HepG2 (cell line): Measurements from ENCODE around the gene IER2. TPM values are rescaled to one million over a fixed set of nuclear protein-coding genes. Genes with fewer than 3 reads are reported as not detected.

Source experiments
- ATF7 ChIP-seq, 2 experiments: fragments of 450-650 bp in 1 of 2; sonication (generic) in 1 of 2; formaldehyde crosslinking in 1 of 2; IDR thresholded peaks; 2 replicates each; pipeline versions ENCODE4 v1.4.0 to v1.6.1; 2016 to 2020; ENCODE audit warnings: antibody characterized with exemption in 1 of 2, mild to moderate bottlenecking in 1 of 2, missing genetic modification reagents in 1 of 2
- FOXP1 ChIP-seq, 2 experiments: fragments of 450-650 bp in 1 of 2; IDR thresholded peaks; 2 replicates each; pipeline ENCODE4 v1.6.1; 2017 to 2018; ENCODE audit warnings: antibody characterized with exemption in 1 of 2
- GTF2F1 ChIP-seq: fragments of 150-350 bp; IDR thresholded peaks from 2 replicates; pipeline ENCODE4 v1.6.1; 2014; ENCODE audit warnings: low read length
- HES4 ChIP-seq: sonication (generic); formaldehyde crosslinking; IDR thresholded peaks from 2 replicates; pipeline ENCODE4 v1.9.0; 2021; ENCODE audit warnings: mild to moderate bottlenecking, missing genetic modification reagents, borderline replicate concordance
- HNRNPK ChIP-seq: fragments of 200-400 bp; formaldehyde crosslinking; IDR thresholded peaks from 2 replicates; pipeline ENCODE4 v1.6.1; 2018; ENCODE audit warnings: low read length, low read depth, moderate library complexity, mild to moderate bottlenecking; ENCODE audit not compliant: poor library complexity, severe bottlenecking
- ISX ChIP-seq: sonication (generic); formaldehyde crosslinking; conservative IDR thresholded peaks from 2 replicates; pipeline ENCODE4 v1.5.0; 2020; ENCODE audit warnings: missing genetic modification reagents
- KLF11 ChIP-seq: IDR thresholded peaks from 2 replicates; pipeline ENCODE4 v1.6.1; 2016; ENCODE audit warnings: missing compliant biosample characterization
- MIXL1 ChIP-seq: IDR thresholded peaks from 2 replicates; pipeline ENCODE4 v1.6.1; 2016
- PAF1 ChIP-seq: IDR thresholded peaks from 2 replicates; pipeline ENCODE4 v1.6.1; 2016; ENCODE audit warnings: missing genetic modification reagents, missing compliant biosample characterization
- POLR2A ChIP-seq, 2 experiments: IDR thresholded peaks; 2 replicates each; pipeline ENCODE4 v1.6.1; 2011; ENCODE audit warnings: low read depth in 2 of 2, low read length in 2 of 2, mild to moderate bottlenecking in 1 of 2, moderate library complexity in 1 of 2; ENCODE audit not compliant: insufficient read depth in 1 of 2
- SPEN ChIP-seq: sonication (generic); formaldehyde crosslinking; IDR thresholded peaks from 2 replicates; pipeline ENCODE4 v1.5.1; 2020; ENCODE audit warnings: low read depth, mild to moderate bottlenecking, missing genetic modification reagents
- ZFP1 ChIP-seq: IDR thresholded peaks from 2 replicates; pipeline ENCODE4 v1.6.1; 2016
- ZNF124 ChIP-seq: sonication (generic); formaldehyde crosslinking; IDR thresholded peaks from 2 replicates; pipeline ENCODE4 v1.4.0; 2020; ENCODE audit warnings: missing genetic modification reagents
- ZNF30 ChIP-seq: sonication (generic); formaldehyde crosslinking; IDR thresholded peaks from 2 replicates; pipeline ENCODE4 v1.5.0; 2020; ENCODE audit warnings: mild to moderate bottlenecking, missing genetic modification reagents
- ZNF317 ChIP-seq: sonication (generic); formaldehyde crosslinking; IDR thresholded peaks from 2 replicates; pipeline ENCODE4 v1.5.0; 2020; ENCODE audit warnings: mild to moderate bottlenecking, missing genetic modification reagents
- polyA plus RNA-seq, 8 experiments: library from polyadenylated mRNA; depleted of rRNA in 3 of 8; stranded (reverse) in 7 of 8; unstranded in 1 of 8; fragments of >200 nt; fragmentation: Illumina TruSeq in 4 of 8; extraction: Trizol in 4 of 8; gene quantifications; 2 replicates each; pipeline versions ENCODE4 v1.2.1 to v1.2.3, GENCODE V29; 2011 to 2016; ENCODE audit warnings: low read depth in 4 of 8, missing spikeins in 1 of 8, mixed read lengths in 1 of 8; ENCODE audit not compliant: insufficient read depth in 1 of 8
- total RNA-seq, 5 experiments: library from RNA; depleted of rRNA; stranded (reverse); fragments of >200 nt; fragmentation: Illumina TruSeq; extraction: Trizol; gene quantifications; 2 replicates each; pipeline ENCODE4 v1.2.3, GENCODE V29; 2016; ENCODE audit warnings: low read depth in 1 of 5
- TF ChIP-seq, protein P1 (sequence below): sonication (generic); formaldehyde crosslinking; IDR thresholded peaks from 2 replicates; pipeline ENCODE4 v1.4.0; 2020; ENCODE audit warnings: missing genetic modification reagents, borderline replicate concordance
- TF ChIP-seq, protein P2 (sequence below): sonication (generic); formaldehyde crosslinking; IDR thresholded peaks from 2 replicates; pipeline ENCODE4 v1.5.0; 2020; ENCODE audit warnings: missing genetic modification reagents
- TF ChIP-seq, protein P3 (sequence below): IDR thresholded peaks from 2 replicates; pipeline ENCODE4 v1.4.0; 2020; ENCODE audit warnings: mild to moderate bottlenecking, missing genetic modification reagents
- TF ChIP-seq, protein P4 (sequence below): sonication (generic); formaldehyde crosslinking; IDR thresholded peaks from 2 replicates; pipeline ENCODE4 v1.5.0; 2020; ENCODE audit warnings: missing genetic modification reagents
- TF ChIP-seq, protein P5 (sequence below): sonication (generic); formaldehyde crosslinking; IDR thresholded peaks from 2 replicates; pipeline ENCODE4 v1.5.0; 2020; ENCODE audit warnings: mild to moderate bottlenecking, missing genetic modification reagents

The IER2 gene
- total and polyA plus RNA-seq, 2 of the 13 experiments (the other 11 are each of a cell fraction or from before 2014, with no cell fraction given), result 10.1 to 14.3 TPM

DNA sequence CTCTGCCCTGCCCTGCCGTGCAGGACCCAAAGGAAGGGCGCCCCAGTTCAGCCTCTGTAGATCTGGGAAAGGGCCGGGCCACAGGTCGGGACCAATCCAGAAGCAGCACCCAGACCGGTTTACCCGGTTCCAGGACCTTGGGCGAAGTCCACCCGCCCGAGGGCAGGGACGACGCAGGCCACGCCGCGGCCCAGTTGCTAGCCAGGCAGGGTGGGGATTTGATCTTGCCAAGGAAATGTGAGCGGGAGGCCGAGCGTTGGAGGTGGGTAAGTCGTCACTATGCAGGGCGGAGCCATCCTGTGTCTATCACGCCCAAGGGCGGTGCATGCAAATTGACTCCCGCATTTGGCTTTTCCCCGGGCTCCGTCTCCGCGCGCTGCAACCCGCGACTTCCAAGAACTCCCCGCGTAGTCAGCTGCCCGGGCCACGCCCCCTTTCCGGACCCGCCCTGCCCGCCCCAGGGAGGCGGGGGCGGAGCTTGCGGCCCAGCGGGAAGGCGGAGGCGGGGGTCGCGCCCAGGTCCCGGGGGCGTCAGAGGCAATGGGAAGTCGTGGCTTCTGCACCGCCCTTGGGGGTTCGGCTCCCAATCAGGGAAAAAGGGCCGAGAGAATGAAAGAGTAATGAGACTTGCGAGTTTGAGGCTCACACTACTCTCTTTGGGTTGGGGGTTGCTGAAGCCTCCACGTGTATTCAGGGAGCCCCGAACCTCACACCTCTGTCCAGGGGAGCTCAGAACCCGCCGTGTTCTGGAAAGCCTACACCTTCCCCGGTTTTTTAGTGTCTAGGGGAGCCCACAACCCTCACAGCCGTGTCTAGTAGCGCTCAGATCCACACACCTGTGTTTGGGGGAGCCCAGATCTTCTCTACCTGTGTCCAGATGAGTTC is 12.8 kb downstream of the IER2 start (continued):
- TF ChIP-seq FOXP1 (IDR thresholded peaks at IDR 0.05) (no peak), FOXP1 (CRISPR knock-in tag; IDR thresholded peaks at IDR 0.05) (no peak), SPEN (CRISPR knock-in tag) (peak; percentile 88), ZNF317 (CRISPR knock-in tag) (peak; percentile 78), ZNF124 (CRISPR knock-in tag) (peak; percentile 77; the same call in 1 of the 2 replicates), GTF2F1 (no peak), HNRNPK (no peak), HES4 (CRISPR knock-in tag) (no peak), PAF1 (no peak), ISX (CRISPR knock-in tag) (no peak), POLR2A (IDR thresholded peaks at IDR 0.05; ENCODE audit: insufficient read depth in 1 of 2, low read depth in 2 of 2, low read length in 2 of 2) (peak; percentile 76 to 82), MIXL1 (0 out of 2 replicates have a peak, but pooled peaks have one; percentile 8), ZNF30 (CRISPR knock-in tag) (no peak), ZFP1 (CRISPR knock-in tag) (no peak), ATF7 (IDR thresholded peaks at IDR 0.05) (no peak), ATF7 (CRISPR knock-in tag; IDR thresholded peaks at IDR 0.05) (no peak), KLF11 (CRISPR knock-in tag) (no peak)
- TF ChIP-seq, protein P1, sequence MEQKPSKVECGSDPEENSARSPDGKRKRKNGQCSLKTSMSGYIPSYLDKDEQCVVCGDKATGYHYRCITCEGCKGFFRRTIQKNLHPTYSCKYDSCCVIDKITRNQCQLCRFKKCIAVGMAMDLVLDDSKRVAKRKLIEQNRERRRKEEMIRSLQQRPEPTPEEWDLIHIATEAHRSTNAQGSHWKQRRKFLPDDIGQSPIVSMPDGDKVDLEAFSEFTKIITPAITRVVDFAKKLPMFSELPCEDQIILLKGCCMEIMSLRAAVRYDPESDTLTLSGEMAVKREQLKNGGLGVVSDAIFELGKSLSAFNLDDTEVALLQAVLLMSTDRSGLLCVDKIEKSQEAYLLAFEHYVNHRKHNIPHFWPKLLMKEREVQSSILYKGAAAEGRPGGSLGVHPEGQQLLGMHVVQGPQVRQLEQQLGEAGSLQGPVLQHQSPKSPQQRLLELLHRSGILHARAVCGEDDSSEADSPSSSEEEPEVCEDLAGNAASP (CRISPR knock-in tag), result 0 out of 2 replicates have a peak, but pooled peaks have one; percentile 72
- TF ChIP-seq, protein P2, sequence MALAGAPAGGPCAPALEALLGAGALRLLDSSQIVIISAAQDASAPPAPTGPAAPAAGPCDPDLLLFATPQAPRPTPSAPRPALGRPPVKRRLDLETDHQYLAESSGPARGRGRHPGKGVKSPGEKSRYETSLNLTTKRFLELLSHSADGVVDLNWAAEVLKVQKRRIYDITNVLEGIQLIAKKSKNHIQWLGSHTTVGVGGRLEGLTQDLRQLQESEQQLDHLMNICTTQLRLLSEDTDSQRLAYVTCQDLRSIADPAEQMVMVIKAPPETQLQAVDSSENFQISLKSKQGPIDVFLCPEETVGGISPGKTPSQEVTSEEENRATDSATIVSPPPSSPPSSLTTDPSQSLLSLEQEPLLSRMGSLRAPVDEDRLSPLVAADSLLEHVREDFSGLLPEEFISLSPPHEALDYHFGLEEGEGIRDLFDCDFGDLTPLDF (CRISPR knock-in tag), result peak; percentile 46; the same call in 1 of the 2 replicates
- TF ChIP-seq, protein P3, sequence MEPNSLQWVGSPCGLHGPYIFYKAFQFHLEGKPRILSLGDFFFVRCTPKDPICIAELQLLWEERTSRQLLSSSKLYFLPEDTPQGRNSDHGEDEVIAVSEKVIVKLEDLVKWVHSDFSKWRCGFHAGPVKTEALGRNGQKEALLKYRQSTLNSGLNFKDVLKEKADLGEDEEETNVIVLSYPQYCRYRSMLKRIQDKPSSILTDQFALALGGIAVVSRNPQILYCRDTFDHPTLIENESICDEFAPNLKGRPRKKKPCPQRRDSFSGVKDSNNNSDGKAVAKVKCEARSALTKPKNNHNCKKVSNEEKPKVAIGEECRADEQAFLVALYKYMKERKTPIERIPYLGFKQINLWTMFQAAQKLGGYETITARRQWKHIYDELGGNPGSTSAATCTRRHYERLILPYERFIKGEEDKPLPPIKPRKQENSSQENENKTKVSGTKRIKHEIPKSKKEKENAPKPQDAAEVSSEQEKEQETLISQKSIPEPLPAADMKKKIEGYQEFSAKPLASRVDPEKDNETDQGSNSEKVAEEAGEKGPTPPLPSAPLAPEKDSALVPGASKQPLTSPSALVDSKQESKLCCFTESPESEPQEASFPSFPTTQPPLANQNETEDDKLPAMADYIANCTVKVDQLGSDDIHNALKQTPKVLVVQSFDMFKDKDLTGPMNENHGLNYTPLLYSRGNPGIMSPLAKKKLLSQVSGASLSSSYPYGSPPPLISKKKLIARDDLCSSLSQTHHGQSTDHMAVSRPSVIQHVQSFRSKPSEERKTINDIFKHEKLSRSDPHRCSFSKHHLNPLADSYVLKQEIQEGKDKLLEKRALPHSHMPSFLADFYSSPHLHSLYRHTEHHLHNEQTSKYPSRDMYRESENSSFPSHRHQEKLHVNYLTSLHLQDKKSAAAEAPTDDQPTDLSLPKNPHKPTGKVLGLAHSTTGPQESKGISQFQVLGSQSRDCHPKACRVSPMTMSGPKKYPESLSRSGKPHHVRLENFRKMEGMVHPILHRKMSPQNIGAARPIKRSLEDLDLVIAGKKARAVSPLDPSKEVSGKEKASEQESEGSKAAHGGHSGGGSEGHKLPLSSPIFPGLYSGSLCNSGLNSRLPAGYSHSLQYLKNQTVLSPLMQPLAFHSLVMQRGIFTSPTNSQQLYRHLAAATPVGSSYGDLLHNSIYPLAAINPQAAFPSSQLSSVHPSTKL, result peak; percentile 79; the same call in 1 of the 2 replicates
- TF ChIP-seq, protein P4, sequence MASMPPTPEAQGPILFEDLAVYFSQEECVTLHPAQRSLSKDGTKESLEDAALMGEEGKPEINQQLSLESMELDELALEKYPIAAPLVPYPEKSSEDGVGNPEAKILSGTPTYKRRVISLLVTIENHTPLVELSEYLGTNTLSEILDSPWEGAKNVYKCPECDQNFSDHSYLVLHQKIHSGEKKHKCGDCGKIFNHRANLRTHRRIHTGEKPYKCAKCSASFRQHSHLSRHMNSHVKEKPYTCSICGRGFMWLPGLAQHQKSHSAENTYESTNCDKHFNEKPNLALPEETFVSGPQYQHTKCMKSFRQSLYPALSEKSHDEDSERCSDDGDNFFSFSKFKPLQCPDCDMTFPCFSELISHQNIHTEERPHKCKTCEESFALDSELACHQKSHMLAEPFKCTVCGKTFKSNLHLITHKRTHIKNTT, result no peak
- TF ChIP-seq, protein P5, sequence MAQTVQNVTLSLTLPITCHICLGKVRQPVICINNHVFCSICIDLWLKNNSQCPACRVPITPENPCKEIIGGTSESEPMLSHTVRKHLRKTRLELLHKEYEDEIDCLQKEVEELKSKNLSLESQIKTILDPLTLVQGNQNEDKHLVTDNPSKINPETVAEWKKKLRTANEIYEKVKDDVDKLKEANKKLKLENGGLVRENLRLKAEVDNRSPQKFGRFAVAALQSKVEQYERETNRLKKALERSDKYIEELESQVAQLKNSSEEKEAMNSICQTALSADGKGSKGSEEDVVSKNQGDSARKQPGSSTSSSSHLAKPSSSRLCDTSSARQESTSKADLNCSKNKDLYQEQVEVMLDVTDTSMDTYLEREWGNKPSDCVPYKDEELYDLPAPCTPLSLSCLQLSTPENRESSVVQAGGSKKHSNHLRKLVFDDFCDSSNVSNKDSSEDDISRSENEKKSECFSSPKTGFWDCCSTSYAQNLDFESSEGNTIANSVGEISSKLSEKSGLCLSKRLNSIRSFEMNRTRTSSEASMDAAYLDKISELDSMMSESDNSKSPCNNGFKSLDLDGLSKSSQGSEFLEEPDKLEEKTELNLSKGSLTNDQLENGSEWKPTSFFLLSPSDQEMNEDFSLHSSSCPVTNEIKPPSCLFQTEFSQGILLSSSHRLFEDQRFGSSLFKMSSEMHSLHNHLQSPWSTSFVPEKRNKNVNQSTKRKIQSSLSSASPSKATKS, result no peak
